MM.1S (cell line): ENCODE results near the gene JTB.

Experiments used
- CTCF ChIP-seq: fragments of 300-600 bp; sonication (generic); IDR thresholded peaks from 2 replicates; pipeline ENCODE4 v1.5.1; 2016; ENCODE audit warnings: antibody characterized with exemption, low read length, mixed read lengths
- EZH2 ChIP-seq: fragments of 300-600 bp; sonication (generic); optimal IDR thresholded peaks from 2 replicates; pipeline ENCODE3; 2017; ENCODE audit warnings: low read depth, mild to moderate bottlenecking, antibody characterized with exemption, low read length, mixed read lengths
- EZH2phosphoT487 ChIP-seq: fragments of 300-600 bp; sonication (generic); IDR thresholded peaks from 2 replicates; pipeline ENCODE4 v1.6.1; 2018; ENCODE audit warnings: antibody characterized with exemption, low read length

GRCh38 chr1:153973525-153973924 is 3.9 kb downstream of the JTB start:
- TF ChIP-seq CTCF, result no peak
- TF ChIP-seq EZH2, result no peak
- no peak for TF ChIP-seq EZH2phosphoT487
